ENCODE data around the gene ARRB2.

ARRB2 gene

GRCh38 chr17:4717791-4718190 is 7.4 kb downstream of the ARRB2 start:
- no peak for TF ChIP-seq GATA2 (IDR thresholded peaks at IDR 0.05; ENCODE audit: low read depth, low read length)
- no peak for TF ChIP-seq GATA3 (IDR thresholded peaks at IDR 0.05; ENCODE audit: low read depth, low read length)

DNA sequence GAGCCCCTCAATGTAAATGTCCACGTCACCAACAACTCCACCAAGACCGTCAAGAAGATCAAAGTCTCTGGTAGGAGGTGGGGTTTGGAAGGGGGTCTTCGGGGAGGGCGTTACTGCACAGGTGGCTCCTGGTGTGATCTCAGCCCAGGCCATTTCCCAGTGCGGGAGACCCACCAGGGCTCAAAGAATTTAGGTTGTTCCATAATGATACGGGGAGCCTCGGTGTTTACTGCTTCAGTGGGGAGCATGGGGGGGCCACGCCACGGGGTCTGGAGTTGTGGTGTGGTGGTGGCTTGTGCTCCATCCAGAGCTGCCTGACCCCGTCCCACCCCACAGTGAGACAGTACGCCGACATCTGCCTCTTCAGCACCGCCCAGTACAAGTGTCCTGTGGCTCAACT is 7.8 kb downstream of the ARRB2 start:
- TF ChIP-seq GATA2 (IDR thresholded peaks at IDR 0.05; ENCODE audit: low read depth, low read length) = no peak
- no peak for TF ChIP-seq GATA3 (IDR thresholded peaks at IDR 0.05; ENCODE audit: low read depth, low read length)

GRCh38 chr17:4719146-4719545 is 8.7 kb downstream of the ARRB2 start:
- TF ChIP-seq GATA3 (IDR thresholded peaks at IDR 0.05; ENCODE audit: low read depth, low read length) (no peak), GATA2 (IDR thresholded peaks at IDR 0.05; ENCODE audit: low read depth, low read length) (no peak)

DNA sequence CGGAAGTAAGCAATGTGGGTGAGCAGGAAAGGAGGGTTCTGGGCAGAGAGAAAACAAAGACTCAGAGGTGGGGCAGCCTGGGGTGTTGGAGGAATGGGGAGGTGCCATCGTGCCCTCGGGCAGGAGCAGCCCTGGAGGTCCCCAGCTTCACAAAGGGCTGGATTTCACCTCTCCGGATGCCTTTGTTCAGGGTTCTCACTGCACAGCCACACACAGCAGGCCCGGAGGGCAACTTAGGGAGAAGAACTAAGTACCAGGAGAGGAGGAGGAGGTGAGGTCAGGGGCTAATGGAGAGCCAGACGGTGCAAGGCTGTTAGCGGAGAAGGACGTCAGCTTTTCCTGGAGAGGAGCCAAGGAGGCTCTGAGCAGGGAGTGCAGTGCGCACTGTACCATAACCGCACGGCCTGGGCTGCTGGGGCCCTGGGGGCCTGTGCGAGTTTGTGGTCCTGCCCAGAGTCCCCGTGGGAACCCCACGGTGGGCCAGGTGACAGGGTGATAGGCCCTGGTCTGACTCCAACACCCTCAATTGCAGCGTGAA is 9.3 kb downstream of the ARRB2 start:
- no peak for TF ChIP-seq GATA2 (IDR thresholded peaks at IDR 0.05; ENCODE audit: low read depth, low read length)
- TF ChIP-seq GATA3 (IDR thresholded peaks at IDR 0.05; ENCODE audit: low read depth, low read length) = no peak

DNA sequence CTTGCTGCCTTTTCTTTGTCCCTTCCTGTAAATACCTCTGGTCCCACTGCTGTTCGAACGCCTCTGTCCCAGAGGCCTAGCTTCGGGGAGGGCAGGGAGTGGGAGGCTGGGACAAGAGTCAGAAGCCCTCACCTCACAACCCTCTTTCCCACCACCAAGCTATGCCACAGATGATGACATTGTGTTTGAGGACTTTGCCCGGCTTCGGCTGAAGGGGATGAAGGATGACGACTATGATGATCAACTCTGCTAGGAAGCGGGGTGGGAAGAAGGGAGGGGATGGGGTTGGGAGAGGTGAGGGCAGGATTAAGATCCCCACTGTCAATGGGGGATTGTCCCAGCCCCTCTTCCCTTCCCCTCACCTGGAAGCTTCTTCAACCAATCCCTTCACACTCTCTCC is 10.4 kb downstream of the ARRB2 start:
- TF ChIP-seq GATA3 (IDR thresholded peaks at IDR 0.05; ENCODE audit: low read depth, low read length) = no peak
- TF ChIP-seq GATA2 (IDR thresholded peaks at IDR 0.05; ENCODE audit: low read depth, low read length) = no peak

DNA sequence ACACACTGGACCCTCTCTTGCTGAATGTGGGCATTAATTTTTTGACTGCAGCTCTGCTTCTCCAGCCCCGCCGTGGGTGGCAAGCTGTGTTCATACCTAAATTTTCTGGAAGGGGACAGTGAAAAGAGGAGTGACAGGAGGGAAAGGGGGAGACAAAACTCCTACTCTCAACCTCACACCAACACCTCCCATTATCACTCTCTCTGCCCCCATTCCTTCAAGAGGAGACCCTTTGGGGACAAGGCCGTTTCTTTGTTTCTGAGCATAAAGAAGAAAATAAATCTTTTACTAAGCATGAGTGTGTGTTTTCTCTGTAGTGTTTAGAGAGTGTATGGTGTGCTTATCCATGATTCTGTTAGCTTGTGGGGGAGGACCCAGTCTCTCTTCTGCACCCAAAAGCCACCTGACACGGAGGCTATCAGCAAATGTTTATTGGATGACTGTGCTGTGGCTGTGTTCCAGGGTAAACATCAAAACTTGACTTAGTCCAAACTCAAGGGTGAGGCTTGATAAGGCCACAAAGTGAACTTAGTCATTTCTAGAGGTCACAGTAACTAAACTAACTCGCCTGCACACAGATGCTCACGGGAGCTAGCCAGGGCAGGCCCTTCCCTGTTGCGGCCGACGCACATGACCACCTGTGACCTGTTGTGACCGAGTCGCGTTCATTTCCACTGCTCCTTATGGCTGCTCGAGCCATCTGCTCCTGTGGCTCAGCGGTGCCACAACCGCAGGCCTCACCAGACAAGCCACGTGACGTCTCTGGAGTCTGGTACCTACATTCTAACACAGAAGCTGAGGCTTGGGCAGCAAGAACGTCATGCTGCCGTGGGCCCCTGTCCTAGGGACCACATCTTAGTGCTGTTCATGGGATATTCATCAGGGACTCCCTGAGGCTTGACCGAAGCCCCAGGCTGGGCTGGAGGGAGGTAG is 11.0 kb downstream of the ARRB2 start:
- TF ChIP-seq GATA3 (IDR thresholded peaks at IDR 0.05; ENCODE audit: low read depth, low read length) (no peak), GATA2 (IDR thresholded peaks at IDR 0.05; ENCODE audit: low read depth, low read length) (no peak)

GRCh38 chr17:4722678-4723240 is 12.3 kb downstream of the ARRB2 start:
- TF ChIP-seq GATA2 (IDR thresholded peaks at IDR 0.05; ENCODE audit: low read depth, low read length) = no peak
- no peak for TF ChIP-seq GATA3 (IDR thresholded peaks at IDR 0.05; ENCODE audit: low read depth, low read length)

DNA sequence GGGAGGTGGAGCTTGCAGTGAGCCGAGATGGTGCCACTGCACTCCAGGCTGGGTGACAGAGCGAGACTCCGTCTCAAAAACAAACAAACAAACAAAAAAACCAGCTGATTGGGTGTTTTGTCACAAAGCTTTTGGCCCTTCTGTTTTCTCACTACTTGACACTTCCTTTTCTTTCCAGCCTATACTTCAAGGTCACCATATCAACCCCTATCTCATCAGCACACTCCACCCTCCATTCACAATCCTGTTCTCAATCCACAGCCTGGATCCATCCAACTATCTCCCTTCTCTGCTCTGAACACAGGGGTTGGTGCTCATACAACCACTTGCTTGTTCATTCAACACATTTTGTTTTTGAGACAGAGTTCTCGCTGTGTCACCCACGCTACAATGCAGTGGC is 14.2 kb downstream of the ARRB2 start:
- TF ChIP-seq GATA3 (IDR thresholded peaks at IDR 0.05; ENCODE audit: low read depth, low read length) (no peak), GATA2 (IDR thresholded peaks at IDR 0.05; ENCODE audit: low read depth, low read length) (no peak)

DNA sequence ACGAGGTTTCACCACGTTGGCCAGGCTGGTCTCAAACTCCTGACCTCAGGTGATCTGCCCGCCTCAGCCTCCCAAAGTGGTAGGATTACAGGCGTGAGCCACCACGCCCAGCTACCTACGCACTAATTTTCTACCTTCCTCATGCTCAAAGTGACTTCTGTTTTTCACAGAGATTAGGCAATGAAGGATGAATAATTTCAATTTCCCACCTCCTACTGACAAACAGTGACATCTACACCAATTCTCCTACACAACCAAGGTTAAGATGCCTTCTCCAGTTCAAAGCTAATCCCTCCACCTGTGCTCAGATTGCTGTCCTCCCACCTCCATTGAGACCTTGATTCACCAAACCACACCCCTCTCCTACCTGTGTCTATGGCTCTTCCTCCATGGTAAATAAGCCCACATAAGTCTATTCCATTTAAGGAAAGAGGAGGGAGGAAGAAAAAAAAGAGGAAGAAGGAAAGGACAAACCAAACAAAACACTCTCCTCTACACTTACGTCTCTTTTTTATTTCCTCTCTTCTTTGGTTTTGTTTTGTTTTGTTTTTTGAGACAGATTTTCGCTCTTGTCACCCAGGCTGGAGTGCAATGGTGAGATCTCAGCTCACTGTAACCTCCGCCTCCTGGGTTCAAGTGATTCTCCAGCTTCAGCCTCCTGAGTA is 15.3 kb downstream of the ARRB2 start:
- no peak for TF ChIP-seq GATA2 (IDR thresholded peaks at IDR 0.05; ENCODE audit: low read depth, low read length)
- TF ChIP-seq GATA3 (IDR thresholded peaks at IDR 0.05; ENCODE audit: low read depth, low read length) = no peak

GRCh38 chr17:4728124-4728523 is 17.7 kb downstream of the ARRB2 start:
- no peak for TF ChIP-seq GATA2 (IDR thresholded peaks at IDR 0.05; ENCODE audit: low read depth, low read length)

DNA sequence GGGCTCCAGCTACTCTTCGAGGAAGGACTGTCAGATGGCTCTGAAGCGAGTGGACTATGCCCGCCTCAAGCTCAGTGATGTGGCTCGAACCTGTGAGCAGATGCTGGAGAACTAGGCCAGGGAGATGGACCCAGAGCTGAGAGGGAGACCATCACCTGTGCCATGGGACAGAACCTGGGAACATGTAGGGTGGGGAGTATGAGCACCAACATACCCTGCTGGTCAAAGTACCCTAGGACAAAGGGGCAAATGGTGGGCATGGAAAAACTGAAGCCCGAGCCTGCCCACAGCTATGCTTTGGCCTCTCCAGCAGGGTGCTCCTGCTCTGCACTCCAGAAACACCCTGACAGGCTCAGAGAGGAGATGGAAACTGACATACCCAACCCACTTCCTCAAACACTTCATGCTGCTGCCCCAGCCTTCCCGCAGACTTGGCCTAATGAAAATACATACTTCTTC is 22.7 kb downstream of the ARRB2 start:
- TF ChIP-seq GATA3 (IDR thresholded peaks at IDR 0.05; ENCODE audit: low read depth, low read length) (no peak), GATA2 (IDR thresholded peaks at IDR 0.05; ENCODE audit: low read depth, low read length) (no peak)

GRCh38 chr17:4734857-4735475 is 24.5 kb downstream of the ARRB2 start:
- no peak for TF ChIP-seq GATA2 (IDR thresholded peaks at IDR 0.05; ENCODE audit: low read depth, low read length)
- no peak for TF ChIP-seq GATA3 (IDR thresholded peaks at IDR 0.05; ENCODE audit: low read depth, low read length)

DNA sequence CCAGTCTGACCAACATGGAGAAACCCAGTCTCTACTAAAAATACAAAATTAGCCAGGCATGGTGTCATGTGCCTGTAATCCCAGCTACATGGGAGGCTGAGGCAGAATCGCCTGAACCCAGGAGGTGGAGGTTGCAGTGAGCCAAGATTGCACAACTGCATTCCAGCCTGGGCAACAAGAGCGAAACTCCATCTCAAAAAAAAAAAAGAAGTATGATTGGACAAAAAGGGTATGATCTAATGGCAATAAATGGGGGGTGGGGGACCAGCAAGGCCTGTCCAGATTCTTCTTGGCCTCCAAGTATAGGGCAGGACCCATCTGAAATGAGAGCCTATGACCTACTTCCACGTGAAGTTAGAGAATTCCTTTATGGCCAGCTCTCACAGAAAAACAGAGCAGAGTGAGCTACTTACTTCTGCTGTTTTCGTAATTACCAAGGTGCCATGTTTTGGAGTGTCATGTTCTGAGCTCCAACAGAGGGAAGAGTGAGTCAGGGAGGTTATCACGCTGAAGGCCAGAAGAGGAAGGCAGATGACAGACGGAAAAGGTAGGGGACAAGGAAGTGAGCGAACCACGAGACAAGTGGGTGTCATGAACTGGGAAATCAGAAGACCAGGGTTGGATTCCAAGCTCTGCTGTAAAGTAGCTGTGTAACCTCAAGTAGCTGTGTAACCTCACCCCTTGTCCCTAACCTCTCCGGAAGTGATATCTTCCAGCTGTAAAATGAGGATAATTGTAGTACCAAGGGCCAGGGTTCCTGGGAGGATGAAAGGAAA is 25.6 kb downstream of the ARRB2 start:
- TF ChIP-seq GATA3 (IDR thresholded peaks at IDR 0.05; ENCODE audit: low read depth, low read length) (no peak), GATA2 (IDR thresholded peaks at IDR 0.05; ENCODE audit: low read depth, low read length) (no peak)

All from SH-SY5Y (cell line).